Glutamatergic neuron (in vitro differentiated cells): ENCODE measurements around the gene UROS. TPM values are rescaled to one million over a fixed set of nuclear protein-coding genes. Genes with fewer than 3 reads are reported as not detected.

Experiments used
- DNase-seq: peaks from one replicate; pipeline ENCODE4 v3.0.0; 2022
- H3K27ac Mint-ChIP-seq: one replicate; pipeline ENCODE4 v1.8.0; 2020; ENCODE audit warnings: mild to moderate bottlenecking, mixed read lengths, inconsistent platforms; ENCODE audit not compliant: unreplicated experiment
- H3K27me3 Mint-ChIP-seq: one replicate; pipeline ENCODE4 v1.8.0; 2020; ENCODE audit warnings: mild to moderate bottlenecking, moderate library complexity, mixed read lengths, inconsistent platforms; ENCODE audit not compliant: unreplicated experiment
- H3K36me3 Mint-ChIP-seq: one replicate; pipeline ENCODE4 v1.8.0; 2020; ENCODE audit warnings: mild to moderate bottlenecking, mixed read lengths, inconsistent platforms; ENCODE audit not compliant: unreplicated experiment
- H3K4me1 Mint-ChIP-seq: one replicate; pipeline ENCODE4 v1.8.0; 2020; ENCODE audit warnings: mild to moderate bottlenecking, low read depth, mixed read lengths, inconsistent platforms; ENCODE audit not compliant: unreplicated experiment
- H3K4me3 Mint-ChIP-seq: one replicate; pipeline ENCODE4 v1.8.0; 2020; ENCODE audit warnings: mild to moderate bottlenecking, mixed read lengths, inconsistent platforms; ENCODE audit not compliant: unreplicated experiment
- H3K9me3 Mint-ChIP-seq: one replicate; pipeline ENCODE4 v1.8.0; 2020; ENCODE audit warnings: mild to moderate bottlenecking, moderate library complexity, mixed read lengths, inconsistent platforms; ENCODE audit not compliant: unreplicated experiment
- total RNA-seq: library from RNA; stranded (reverse); fragmentation: NEBNext Ultra II Directional; extraction: Animal tissue kit (Norgen Biotek cat#: 25700); gene quantifications from one replicate; pipeline ENCODE4 v1.2.1, GENCODE V29; 2021; ENCODE audit not compliant: unreplicated experiment
- TF ChIP-seq, protein P1 (sequence below): fragments of 200-600 bp; sonication (generic); IDR thresholded peaks from one replicate; pipeline ENCODE4 v1.5.0; 2021; ENCODE audit not compliant: partially characterized antibody, unreplicated experiment

Gene UROS
- total RNA-seq, 1 donor from 2014 or later, result 48.0 TPM

DNA sequence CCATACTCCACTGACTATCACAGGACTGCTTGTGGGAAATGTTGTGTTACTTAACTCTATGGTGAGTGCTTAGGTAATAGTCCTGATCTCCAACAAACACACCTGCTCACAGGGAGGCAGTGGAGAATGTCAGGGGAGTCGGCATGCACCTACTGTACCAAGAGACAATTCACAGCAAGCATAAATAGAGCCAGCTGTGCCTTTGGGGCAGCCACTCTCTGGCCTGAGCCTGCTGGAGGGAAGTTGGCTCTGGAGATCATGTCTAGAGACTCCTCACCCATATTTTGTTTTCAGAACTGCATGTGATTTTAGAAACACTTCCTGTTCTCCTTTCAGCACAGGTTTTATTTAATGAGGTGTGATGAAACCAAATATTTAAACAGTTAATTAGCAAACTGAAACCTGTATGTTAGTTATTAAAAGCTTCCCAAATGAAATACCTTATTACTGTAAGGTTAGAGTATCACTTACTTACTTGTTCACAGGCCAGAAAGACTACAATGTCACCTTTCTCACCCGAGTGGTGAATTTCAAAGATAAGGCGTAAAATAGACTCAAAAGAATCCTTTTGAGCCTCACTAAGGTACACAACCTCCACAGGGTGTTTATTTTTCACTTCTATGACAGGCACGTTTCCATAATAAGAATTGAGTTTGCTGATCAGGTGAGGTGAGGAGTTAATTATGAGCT, 36.2 kb upstream of the UROS start:
- no peaks in the 10 kb centered on the region for H3K36me3 Mint-ChIP-seq
- no peaks in the 10 kb centered on the region for H3K9me3 Mint-ChIP-seq
- no peaks in the 10 kb centered on the region for H3K27me3 Mint-ChIP-seq
- no peak overlapping the region for H3K27ac Mint-ChIP-seq
- no peak for DNase-seq
- no peaks in the 10 kb centered on the region for H3K4me1 Mint-ChIP-seq
- TF ChIP-seq, protein P1, sequence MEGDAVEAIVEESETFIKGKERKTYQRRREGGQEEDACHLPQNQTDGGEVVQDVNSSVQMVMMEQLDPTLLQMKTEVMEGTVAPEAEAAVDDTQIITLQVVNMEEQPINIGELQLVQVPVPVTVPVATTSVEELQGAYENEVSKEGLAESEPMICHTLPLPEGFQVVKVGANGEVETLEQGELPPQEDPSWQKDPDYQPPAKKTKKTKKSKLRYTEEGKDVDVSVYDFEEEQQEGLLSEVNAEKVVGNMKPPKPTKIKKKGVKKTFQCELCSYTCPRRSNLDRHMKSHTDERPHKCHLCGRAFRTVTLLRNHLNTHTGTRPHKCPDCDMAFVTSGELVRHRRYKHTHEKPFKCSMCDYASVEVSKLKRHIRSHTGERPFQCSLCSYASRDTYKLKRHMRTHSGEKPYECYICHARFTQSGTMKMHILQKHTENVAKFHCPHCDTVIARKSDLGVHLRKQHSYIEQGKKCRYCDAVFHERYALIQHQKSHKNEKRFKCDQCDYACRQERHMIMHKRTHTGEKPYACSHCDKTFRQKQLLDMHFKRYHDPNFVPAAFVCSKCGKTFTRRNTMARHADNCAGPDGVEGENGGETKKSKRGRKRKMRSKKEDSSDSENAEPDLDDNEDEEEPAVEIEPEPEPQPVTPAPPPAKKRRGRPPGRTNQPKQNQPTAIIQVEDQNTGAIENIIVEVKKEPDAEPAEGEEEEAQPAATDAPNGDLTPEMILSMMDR, result no peak
- H3K4me3 Mint-ChIP-seq, result no peak overlapping the region

DNA sequence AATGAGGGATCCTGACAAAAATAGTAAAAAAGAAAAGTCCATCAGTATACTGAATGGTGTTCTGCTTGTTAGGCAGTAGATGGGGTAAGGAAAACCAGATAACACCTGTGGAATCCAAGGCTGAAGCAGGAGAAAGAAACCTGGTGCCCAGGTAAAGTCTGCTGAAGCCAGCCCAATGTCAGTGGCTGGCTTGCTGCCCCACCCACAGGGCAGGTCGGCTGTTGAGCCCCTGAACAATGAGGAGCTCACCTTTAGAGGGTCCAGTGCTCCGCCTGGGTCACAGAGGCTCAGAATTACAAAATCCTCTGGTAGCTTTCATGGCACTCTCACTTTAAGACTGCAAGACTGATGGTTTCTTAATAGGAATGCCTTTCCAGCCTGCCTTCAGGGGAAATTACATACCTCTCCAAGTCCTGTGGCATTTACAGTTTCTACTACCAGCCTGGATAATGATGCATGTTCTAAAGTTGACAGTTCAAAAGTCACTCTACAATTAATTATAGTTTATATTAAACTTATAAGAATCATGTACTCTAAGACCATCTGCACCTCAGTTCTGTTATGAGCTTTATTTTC, 34.2 kb upstream of the UROS start:
- DNase-seq, result no peak
- no peak overlapping the region for H3K27ac Mint-ChIP-seq
- TF ChIP-seq, protein P1, result no peak
- no peaks in the 10 kb centered on the region for H3K36me3 Mint-ChIP-seq
- no peaks in the 10 kb centered on the region for H3K27me3 Mint-ChIP-seq
- H3K4me3 Mint-ChIP-seq, result no peak overlapping the region
- no peaks in the 10 kb centered on the region for H3K4me1 Mint-ChIP-seq
- no peaks in the 10 kb centered on the region for H3K9me3 Mint-ChIP-seq

DNA sequence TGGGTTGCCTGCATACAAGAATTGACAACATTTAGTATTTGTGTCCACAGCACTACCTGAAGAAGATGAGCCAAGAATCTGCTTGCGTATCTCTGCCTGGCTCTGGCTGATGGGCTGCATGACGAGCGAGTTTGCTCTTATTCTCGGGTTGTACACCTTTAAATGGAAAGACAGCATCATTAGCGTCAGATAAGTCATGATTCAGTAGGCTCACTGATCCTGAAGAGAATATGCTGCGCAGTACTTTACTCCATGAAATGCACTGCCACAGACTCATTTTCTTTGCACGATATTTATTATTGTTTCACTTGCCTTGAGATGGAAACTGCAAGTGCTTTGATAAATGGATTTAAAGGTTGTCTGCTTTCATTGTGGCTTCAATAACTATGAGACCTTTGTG, 29.4 kb upstream of the UROS start:
- H3K36me3 Mint-ChIP-seq, result no peaks in the 10 kb centered on the region
- no peaks in the 10 kb centered on the region for H3K27me3 Mint-ChIP-seq
- TF ChIP-seq, protein P1, result no peak
- no peak overlapping the region for H3K27ac Mint-ChIP-seq
- no peak overlapping the region for H3K4me3 Mint-ChIP-seq
- no peaks in the 10 kb centered on the region for H3K9me3 Mint-ChIP-seq
- DNase-seq, result no peak
- peaks cover 3% of the 10 kb centered on the region for H3K4me1 Mint-ChIP-seq

DNA sequence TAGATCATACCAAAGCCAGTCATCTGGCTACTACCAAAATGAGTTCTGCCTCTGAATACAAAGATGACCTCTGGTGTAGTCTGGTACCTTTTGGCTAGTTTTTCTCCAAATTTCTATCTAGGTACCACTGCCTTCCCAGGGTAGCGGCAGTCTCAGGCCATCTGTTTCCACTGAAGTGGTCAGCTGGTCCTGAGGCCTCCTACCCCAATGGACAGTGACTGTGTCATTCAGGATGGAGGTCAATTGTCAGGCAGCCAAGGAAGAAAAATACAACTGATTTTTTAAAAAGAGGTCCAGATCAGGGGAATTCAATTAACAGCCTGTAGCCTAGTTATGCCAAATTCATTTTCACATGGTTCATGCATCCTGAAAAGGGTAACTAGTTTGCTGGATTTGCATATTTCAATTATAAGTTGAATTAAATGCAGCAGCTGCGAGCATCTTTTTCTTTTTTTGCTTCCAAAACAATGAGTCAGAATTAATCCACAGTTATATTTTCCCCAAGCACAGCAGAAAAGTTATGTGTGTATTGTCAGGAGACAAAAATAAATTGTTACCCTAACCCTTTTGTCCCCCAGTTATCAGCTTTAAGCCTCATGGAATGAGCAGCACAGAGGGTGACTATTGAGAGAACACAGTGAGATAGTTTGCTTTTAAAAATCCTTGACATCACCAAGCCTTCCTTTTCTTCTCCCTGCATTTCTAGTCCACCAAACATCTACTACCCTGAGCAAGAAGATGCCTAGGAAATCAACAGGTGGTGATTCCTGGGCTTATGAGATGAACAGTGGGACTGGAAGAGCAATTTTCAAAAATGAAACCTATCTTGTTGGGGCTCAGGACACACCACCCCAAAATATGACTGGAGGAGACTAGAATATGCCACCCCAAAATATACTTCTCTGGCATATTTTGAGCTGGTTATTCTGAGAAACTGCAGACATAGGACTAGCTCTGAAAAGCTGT, 28.0 kb upstream of the UROS start:
- Mint-ChIP-seq H3K27me3 (no peaks in the 10 kb centered on the region), H3K4me1 (peaks cover 3% of the 10 kb centered on the region), H3K9me3 (no peaks in the 10 kb centered on the region), H3K27ac (no peak overlapping the region), H3K36me3 (no peaks in the 10 kb centered on the region), H3K4me3 (no peak overlapping the region)
- TF ChIP-seq, protein P1, result no peak
- no peak for DNase-seq
